ENCODE results near the gene UBE2E3. TPM values are rescaled to one million over a fixed set of nuclear protein-coding genes. Genes with fewer than 3 reads are reported as not detected.

Gene UBE2E3
- total and polyA plus RNA-seq, 8 donors: 53.7 to 171 (median 144) TPM

- Histone ChIP-seq H3K36me3 (no peaks in the 10 kb centered on the region), H3K9me3 (no peaks in the 10 kb centered on the region), H3K27ac (no peak overlapping the region), H3K4me3 (no peak overlapping the region), H3K4me1 (peaks cover 0 to under 1% of the 10 kb centered on the region in 2 donors), H3K27me3 (no peaks in the 10 kb centered on the region)
- no peak for TF ChIP-seq CTCF (IDR thresholded peaks at IDR 0.05)
- ATAC-seq (no peak), DNase-seq (no peak)
- intact Hi-C loops (cut with DNase I): no loop called here
Measured at GRCh38 chr2:181005326-181005655, 24.9 kb downstream of the UBE2E3 start.

GRCh38 chr2:181005809-181006208, 25.4 kb downstream of the UBE2E3 start:
- H3K4me1 ChIP-seq: peaks cover 0 to 5% of the 10 kb centered on the region in 2 donors
- TF ChIP-seq CTCF (IDR thresholded peaks at IDR 0.05): no peak
- intact Hi-C loops (cut with DNase I): no loop called here
- H3K27ac ChIP-seq: no peak overlapping the region
- H3K36me3 ChIP-seq: no peaks in the 10 kb centered on the region
- H3K9me3 ChIP-seq: no peaks in the 10 kb centered on the region
- H3K4me3 ChIP-seq: no peak overlapping the region
- H3K27me3 ChIP-seq: no peaks in the 10 kb centered on the region
- DNase-seq: no peak
- ATAC-seq: no peak

- H3K9me3 ChIP-seq: no peaks in the 10 kb centered on the region
- no peak for DNase-seq
- H3K27ac ChIP-seq: no peak overlapping the region
- H3K4me1 ChIP-seq: peaks cover 0 to 6% of the 10 kb centered on the region in 2 donors
- no peak for ATAC-seq
- H3K4me3 ChIP-seq: no peak overlapping the region
- no peaks in the 10 kb centered on the region for H3K27me3 ChIP-seq
- no peaks in the 10 kb centered on the region for H3K36me3 ChIP-seq
- intact Hi-C loops (cut with DNase I): no loop called here
- TF ChIP-seq CTCF (IDR thresholded peaks at IDR 0.05): no peak
Measured at GRCh38 chr2:181007086-181007837, 26.9 kb downstream of the UBE2E3 start.

GRCh38 chr2:181008407-181008806, 28.0 kb downstream of the UBE2E3 start:
- Histone ChIP-seq H3K4me3 (no peak overlapping the region), H3K9me3 (no peaks in the 10 kb centered on the region), H3K4me1 (peaks cover 0 to 6% of the 10 kb centered on the region in 2 donors), H3K27ac (no peak overlapping the region), H3K36me3 (no peaks in the 10 kb centered on the region), H3K27me3 (no peaks in the 10 kb centered on the region)
- no peak for TF ChIP-seq CTCF (IDR thresholded peaks at IDR 0.05)
- intact Hi-C loops (cut with DNase I): no loop called here
- DNase-seq: no peak
- no peak for ATAC-seq

GRCh38 chr2:181021199-181021789, 40.9 kb downstream of the UBE2E3 start:
- Histone ChIP-seq H3K27me3 (no peaks in the 10 kb centered on the region), H3K36me3 (no peaks in the 10 kb centered on the region), H3K27ac (no peak overlapping the region), H3K4me3 (no peak overlapping the region), H3K9me3 (no peaks in the 10 kb centered on the region), H3K4me1 (no peaks in the 10 kb centered on the region)
- ATAC-seq (no peak), DNase-seq (no peak)
- intact Hi-C loops (cut with DNase I): no loop called here
- no peak for TF ChIP-seq CTCF (IDR thresholded peaks at IDR 0.05)
